ENCODE data around the gene NPPC. TPM values are rescaled to one million over a fixed set of nuclear protein-coding genes. Genes with fewer than 3 reads are reported as not detected.

NPPC gene
- total RNA-seq, 4 donors from 2014 or later, result not detected

DNA sequence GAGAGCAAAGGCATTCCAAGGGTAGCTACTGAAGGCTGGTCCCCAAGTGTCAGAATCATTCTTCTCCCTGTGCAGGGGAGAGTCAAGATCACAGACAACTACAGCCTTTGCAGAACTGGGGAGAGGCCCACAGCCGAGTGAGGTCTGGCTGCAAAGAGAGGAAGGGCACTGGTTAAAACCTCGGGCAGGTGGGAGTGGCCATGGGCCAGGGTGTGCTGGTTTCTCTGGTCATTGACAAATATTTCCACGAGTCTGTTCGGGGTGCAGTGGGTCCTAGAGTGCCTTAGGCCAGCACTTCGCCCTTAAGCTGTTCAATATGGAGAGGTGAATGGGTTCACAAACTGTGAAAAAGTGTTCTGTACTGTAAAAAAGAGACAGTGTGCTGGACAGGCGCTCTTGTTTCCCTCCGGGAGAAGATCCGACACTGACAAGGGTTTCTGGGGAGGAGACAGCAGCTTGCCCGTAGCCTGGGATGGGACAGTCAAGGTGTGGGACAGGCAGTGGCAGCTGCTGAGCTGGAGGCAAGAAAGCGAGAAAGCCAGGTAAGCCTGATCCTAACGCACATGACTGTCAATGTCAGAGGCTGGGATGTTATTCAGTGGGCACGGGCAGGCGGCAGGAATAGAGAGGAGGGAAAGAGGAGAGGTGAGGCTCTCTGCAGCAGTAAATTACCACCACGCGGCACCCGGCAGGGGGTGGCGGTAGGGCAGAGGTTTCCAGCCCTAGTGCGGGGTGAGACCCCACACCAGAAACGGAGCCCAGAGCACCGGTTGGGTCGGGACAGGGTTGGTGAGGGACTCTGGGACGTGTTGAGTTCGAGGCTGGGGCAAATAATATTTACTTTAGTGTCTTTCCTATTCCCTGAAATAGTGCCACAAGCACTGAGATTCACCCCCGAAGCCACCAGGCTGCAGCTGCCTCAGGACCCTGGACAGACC lies 2.0 kb downstream of the NPPC start:
- Histone ChIP-seq H3K36me3 (no peaks in the 10 kb centered on the region), H3K4me3 (no peak overlapping the region), H3K9me3 (no peaks in the 10 kb centered on the region), H3K27ac (no peak overlapping the region), H3K4me1 (peaks cover 25% of the 10 kb centered on the region), H3K27me3 (peaks cover 68% of the 10 kb centered on the region)
- WGBS, result 83% methylated on average over 24 of the region's 24 CpGs
- no peak for DNase-seq (ENCODE audit: low spot score in 2 of 2)
- TF ChIP-seq POLR2AphosphoS5 (IDR thresholded peaks at IDR 0.05), result no peak
- TF ChIP-seq, protein P1, sequence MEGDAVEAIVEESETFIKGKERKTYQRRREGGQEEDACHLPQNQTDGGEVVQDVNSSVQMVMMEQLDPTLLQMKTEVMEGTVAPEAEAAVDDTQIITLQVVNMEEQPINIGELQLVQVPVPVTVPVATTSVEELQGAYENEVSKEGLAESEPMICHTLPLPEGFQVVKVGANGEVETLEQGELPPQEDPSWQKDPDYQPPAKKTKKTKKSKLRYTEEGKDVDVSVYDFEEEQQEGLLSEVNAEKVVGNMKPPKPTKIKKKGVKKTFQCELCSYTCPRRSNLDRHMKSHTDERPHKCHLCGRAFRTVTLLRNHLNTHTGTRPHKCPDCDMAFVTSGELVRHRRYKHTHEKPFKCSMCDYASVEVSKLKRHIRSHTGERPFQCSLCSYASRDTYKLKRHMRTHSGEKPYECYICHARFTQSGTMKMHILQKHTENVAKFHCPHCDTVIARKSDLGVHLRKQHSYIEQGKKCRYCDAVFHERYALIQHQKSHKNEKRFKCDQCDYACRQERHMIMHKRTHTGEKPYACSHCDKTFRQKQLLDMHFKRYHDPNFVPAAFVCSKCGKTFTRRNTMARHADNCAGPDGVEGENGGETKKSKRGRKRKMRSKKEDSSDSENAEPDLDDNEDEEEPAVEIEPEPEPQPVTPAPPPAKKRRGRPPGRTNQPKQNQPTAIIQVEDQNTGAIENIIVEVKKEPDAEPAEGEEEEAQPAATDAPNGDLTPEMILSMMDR (IDR thresholded peaks at IDR 0.05), result no peak
- TF ChIP-seq EP300 (IDR thresholded peaks at IDR 0.05), result no peak
- TF ChIP-seq POLR2A (IDR thresholded peaks at IDR 0.05), result no peak

DNA sequence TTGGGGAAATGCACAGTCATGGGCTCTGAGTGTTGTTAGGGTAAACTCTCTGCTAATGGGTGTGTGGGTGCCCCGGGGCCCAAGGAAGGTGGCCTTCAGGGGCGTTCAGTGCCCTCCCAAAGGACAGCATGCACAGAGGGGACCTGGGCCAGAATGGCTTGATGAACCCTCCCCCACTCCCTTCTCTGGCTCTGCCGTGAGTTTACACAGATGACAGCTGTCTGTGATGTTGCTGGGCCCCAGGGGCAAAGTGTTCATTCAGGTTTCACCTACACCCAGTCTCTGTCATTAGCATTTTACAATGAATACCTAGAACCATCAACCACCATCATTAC lies 3.2 kb downstream of the NPPC start:
- Histone ChIP-seq H3K36me3 (no peaks in the 10 kb centered on the region), H3K4me3 (no peak overlapping the region), H3K27ac (no peak overlapping the region), H3K9me3 (no peaks in the 10 kb centered on the region), H3K4me1 (peaks cover 25% of the 10 kb centered on the region), H3K27me3 (peaks cover 58% of the 10 kb centered on the region)
- TF ChIP-seq POLR2A (IDR thresholded peaks at IDR 0.05) (no peak), POLR2AphosphoS5 (IDR thresholded peaks at IDR 0.05) (no peak), EP300 (IDR thresholded peaks at IDR 0.05) (no peak)
- TF ChIP-seq, protein P1 (IDR thresholded peaks at IDR 0.05), result no peak
- no peak for DNase-seq (ENCODE audit: low spot score in 2 of 2)
- WGBS, result 60% methylated on average over 2 of the region's 3 CpGs

DNA sequence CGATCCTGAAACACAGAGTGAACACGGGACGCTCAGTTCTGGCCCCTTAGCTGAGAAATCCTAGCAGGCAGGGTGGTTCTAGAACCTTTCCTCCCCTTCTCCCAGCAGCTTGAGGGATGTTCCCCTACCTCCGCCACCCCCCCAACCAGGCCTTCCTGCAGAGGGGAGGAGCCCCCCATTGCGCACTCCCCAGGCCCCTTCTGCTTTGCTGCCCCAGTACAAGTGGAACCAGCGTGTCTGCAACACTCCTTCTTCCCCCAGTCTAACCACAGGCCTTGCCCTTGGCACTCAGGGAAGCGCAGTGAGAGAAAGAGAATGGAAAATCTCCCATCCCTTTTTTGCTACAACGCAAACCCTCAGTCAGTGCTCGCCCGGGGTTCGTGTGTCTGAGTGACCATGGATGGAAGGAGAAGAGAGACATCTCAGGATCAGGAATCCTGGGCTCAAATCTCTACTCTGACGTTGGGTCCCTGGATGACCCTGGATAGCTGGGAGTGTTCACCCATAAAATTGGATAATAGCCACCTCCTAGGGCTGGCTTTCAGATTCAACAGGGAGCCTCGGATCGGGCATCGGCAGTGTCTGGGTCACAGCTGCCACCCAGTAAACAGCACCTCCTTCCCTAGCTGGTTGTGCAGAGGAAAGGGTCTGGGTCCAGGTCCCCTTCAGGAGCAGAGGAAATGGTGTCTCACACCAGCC lies 3.7 kb downstream of the NPPC start:
- TF ChIP-seq POLR2A (IDR thresholded peaks at IDR 0.05) (no peak), EP300 (IDR thresholded peaks at IDR 0.05) (no peak), POLR2AphosphoS5 (IDR thresholded peaks at IDR 0.05) (no peak)
- TF ChIP-seq, protein P1 (IDR thresholded peaks at IDR 0.05), result no peak
- Histone ChIP-seq H3K27ac (no peak overlapping the region), H3K4me1 (peaks cover 26% of the 10 kb centered on the region), H3K27me3 (peaks cover 57% of the 10 kb centered on the region), H3K4me3 (no peak overlapping the region), H3K36me3 (no peaks in the 10 kb centered on the region), H3K9me3 (no peaks in the 10 kb centered on the region)
- DNase-seq (ENCODE audit: low spot score in 2 of 2), result no peak
- WGBS, result 78% methylated on average over 13 of the region's 15 CpGs

DNA sequence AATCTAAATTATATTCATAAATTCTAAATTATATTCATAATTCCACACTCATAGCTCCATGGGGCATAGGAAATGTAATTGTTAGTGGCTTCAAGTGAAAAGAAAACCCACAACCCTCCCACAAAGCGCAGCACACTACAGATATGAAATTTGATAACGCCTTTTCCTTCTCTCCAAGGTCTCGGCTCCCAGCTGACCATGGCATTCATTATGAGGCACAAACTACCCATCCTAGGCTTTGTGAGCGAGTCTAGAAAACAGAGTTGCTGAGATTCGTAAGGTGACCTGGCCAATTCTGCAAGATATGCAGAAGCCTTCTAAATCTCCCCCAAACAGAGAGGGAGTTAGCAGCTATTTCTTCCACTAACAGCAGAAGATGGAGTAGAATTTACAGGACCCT lies 5.4 kb downstream of the NPPC start:
- H3K4me3 ChIP-seq, result no peak overlapping the region
- no peaks in the 10 kb centered on the region for H3K36me3 ChIP-seq
- TF ChIP-seq, protein P1 (IDR thresholded peaks at IDR 0.05), result no peak
- TF ChIP-seq POLR2A (IDR thresholded peaks at IDR 0.05), result no peak
- no peak for TF ChIP-seq EP300 (IDR thresholded peaks at IDR 0.05)
- no peak for TF ChIP-seq POLR2AphosphoS5 (IDR thresholded peaks at IDR 0.05)
- no peaks in the 10 kb centered on the region for H3K9me3 ChIP-seq
- H3K27me3 ChIP-seq, result peaks cover 41% of the 10 kb centered on the region
- peaks cover 13% of the 10 kb centered on the region for H3K4me1 ChIP-seq
- no peak overlapping the region for H3K27ac ChIP-seq
- no peak for DNase-seq (ENCODE audit: low spot score in 2 of 2)
- WGBS, result 81% methylated on average over 5 of the region's 5 CpGs

DNA sequence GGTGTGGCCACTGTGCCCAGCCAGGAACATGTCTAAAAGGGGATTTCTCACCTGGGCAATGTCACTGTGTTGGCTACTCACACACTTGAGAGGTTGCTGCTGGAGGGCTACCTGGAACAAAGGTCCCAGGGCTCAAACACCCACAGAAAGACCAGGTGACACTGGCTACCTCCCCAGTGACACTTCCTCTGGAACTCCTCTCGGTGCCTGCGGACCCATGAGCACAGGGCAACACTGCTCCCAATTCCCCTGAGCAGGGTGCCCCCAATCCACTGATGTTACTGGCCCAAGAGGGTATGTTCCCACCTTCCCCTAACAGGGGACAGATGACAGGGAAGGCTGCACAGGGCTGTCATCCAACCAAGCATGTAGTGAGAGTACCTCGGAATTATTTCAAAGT lies 5.8 kb downstream of the NPPC start:
- H3K27me3 ChIP-seq, result peaks cover 36% of the 10 kb centered on the region
- 83% methylated on average over 3 of the region's 3 CpGs for WGBS

More for the DNA sequence above, 5.8 kb downstream of the NPPC start:
- no peak for DNase-seq (ENCODE audit: low spot score in 2 of 2)
- peaks cover 9% of the 10 kb centered on the region for H3K4me1 ChIP-seq
- no peak overlapping the region for H3K27ac ChIP-seq
- no peaks in the 10 kb centered on the region for H3K9me3 ChIP-seq
- H3K4me3 ChIP-seq, result no peak overlapping the region
- no peak for TF ChIP-seq POLR2A (IDR thresholded peaks at IDR 0.05)
- TF ChIP-seq POLR2AphosphoS5 (IDR thresholded peaks at IDR 0.05), result no peak
- TF ChIP-seq EP300 (IDR thresholded peaks at IDR 0.05), result no peak
- TF ChIP-seq, protein P1 (IDR thresholded peaks at IDR 0.05), result no peak
- H3K36me3 ChIP-seq, result no peaks in the 10 kb centered on the region
